ENCODE measurements around the gene WDR81. TPM values are rescaled to one million over a fixed set of nuclear protein-coding genes. Genes with fewer than 3 reads are reported as not detected.
A peak's percentile ranks its signal among the peaks of the same experiment; 100 is the strongest.
"Not testable (repeated sequence)": the region's sequence is repeated elsewhere in the genome, so short reads cannot be mapped to it uniquely, and the experiment has no call there.

WDR81 gene
- total and polyA plus RNA-seq, 2 experiments from 2014 or later = 3.5 to 14.5 TPM

GRCh38 chr17:1705004-1705403 lies 19.5 kb upstream of the WDR81 start (continued):
- TF ChIP-seq REST (IDR thresholded peaks at IDR 0.05; ENCODE audit: unreplicated experiment) (no peak), JUNB (IDR thresholded peaks at IDR 0.05; ENCODE audit: unreplicated experiment) (no peak)

DNA sequence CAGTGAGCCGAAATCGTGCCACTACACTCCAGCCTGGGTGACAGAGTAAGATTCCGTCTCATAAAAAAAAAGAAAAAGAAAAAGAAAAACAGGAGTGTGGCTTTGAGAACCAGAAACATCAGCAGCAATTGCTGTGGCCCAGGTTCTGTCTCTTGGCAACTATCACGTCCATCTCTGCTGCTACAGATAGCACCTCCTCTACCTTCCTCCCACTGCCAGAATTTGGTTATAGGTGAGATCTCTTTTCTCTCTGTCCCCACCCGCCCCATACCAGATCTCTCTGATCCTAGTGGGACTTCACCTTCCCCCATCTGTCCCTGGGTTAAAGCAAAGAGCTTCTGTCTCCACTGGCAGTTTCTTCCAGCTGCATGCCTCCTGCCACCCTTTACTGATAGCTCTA lies 17.4 kb upstream of the WDR81 start:
- Mint-ChIP-seq H3K36me3 (ENCODE audit: low read depth) (peaks cover 3% of the 10 kb centered on the region; the same call in 1 of the 3 replicates), H3K27ac (no peak overlapping the region), H3K27me3 (ENCODE audit: insufficient read depth, low read depth, poor library complexity) (peaks cover 17% of the 10 kb centered on the region), H3K9me3 (no peaks in the 10 kb centered on the region), H3K4me3 (no peak overlapping the region), H3K4me1 (peaks cover 20% of the 10 kb centered on the region)
- H3K27ac ChIP-seq (ENCODE audit: low read depth) = no peak overlapping the region
- TF ChIP-seq CREB1 (CRISPR knock-in tag; IDR thresholded peaks at IDR 0.05; ENCODE audit: low read depth) (no peak), JUNB (IDR thresholded peaks at IDR 0.05; ENCODE audit: unreplicated experiment) (no peak), EZH2phosphoT487 (IDR thresholded peaks at IDR 0.05; ENCODE audit: unreplicated experiment) (no peak)
- TF ChIP-seq, protein P1, sequence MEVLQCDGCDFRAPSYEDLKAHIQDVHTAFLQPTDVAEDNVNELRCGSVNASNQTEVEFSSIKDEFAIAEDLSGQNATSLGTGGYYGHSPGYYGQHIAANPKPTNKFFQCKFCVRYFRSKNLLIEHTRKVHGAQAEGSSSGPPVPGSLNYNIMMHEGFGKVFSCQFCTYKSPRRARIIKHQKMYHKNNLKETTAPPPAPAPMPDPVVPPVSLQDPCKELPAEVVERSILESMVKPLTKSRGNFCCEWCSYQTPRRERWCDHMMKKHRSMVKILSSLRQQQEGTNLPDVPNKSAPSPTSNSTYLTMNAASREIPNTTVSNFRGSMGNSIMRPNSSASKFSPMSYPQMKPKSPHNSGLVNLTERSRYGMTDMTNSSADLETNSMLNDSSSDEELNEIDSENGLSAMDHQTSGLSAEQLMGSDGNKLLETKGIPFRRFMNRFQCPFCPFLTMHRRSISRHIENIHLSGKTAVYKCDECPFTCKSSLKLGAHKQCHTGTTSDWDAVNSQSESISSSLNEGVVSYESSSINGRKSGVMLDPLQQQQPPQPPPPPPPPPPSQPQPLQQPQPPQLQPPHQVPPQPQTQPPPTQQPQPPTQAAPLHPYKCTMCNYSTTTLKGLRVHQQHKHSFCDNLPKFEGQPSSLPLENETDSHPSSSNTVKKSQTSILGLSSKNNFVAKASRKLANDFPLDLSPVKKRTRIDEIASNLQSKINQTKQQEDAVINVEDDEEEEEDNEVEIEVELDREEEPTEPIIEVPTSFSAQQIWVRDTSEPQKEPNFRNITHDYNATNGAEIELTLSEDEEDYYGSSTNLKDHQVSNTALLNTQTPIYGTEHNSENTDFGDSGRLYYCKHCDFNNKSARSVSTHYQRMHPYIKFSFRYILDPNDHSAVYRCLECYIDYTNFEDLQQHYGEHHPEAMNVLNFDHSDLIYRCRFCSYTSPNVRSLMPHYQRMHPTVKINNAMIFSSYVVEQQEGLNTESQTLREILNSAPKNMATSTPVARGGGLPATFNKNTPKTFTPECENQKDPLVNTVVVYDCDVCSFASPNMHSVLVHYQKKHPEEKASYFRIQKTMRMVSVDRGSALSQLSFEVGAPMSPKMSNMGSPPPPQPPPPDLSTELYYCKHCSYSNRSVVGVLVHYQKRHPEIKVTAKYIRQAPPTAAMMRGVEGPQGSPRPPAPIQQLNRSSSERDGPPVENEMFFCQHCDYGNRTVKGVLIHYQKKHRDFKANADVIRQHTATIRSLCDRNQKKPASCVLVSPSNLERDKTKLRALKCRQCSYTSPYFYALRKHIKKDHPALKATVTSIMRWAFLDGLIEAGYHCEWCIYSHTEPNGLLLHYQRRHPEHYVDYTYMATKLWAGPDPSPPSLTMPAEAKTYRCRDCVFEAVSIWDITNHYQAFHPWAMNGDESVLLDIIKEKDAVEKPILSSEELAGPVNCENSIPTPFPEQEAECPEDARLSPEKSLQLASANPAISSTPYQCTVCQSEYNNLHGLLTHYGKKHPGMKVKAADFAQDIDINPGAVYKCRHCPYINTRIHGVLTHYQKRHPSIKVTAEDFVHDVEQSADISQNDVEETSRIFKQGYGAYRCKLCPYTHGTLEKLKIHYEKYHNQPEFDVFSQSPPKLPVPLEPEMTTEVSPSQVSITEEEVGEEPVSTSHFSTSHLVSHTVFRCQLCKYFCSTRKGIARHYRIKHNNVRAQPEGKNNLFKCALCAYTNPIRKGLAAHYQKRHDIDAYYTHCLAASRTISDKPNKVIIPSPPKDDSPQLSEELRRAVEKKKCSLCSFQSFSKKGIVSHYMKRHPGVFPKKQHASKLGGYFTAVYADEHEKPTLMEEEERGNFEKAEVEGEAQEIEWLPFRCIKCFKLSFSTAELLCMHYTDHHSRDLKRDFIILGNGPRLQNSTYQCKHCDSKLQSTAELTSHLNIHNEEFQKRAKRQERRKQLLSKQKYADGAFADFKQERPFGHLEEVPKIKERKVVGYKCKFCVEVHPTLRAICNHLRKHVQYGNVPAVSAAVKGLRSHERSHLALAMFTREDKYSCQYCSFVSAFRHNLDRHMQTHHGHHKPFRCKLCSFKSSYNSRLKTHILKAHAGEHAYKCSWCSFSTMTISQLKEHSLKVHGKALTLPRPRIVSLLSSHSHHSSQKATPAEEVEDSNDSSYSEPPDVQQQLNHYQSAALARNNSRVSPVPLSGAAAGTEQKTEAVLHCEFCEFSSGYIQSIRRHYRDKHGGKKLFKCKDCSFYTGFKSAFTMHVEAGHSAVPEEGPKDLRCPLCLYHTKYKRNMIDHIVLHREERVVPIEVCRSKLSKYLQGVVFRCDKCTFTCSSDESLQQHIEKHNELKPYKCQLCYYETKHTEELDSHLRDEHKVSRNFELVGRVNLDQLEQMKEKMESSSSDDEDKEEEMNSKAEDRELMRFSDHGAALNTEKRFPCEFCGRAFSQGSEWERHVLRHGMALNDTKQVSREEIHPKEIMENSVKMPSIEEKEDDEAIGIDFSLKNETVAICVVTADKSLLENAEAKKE (CRISPR knock-in tag; IDR thresholded peaks at IDR 0.05) = no peak
- peaks cover 7% of the 10 kb centered on the region; the same call in 1 of the 2 replicates for H3K27me3 ChIP-seq (ENCODE audit: insufficient read depth)
- H3F3A ChIP-seq (replicated peaks; ENCODE audit: low read depth) = no peaks in the 10 kb centered on the region; the same call in 1 of the 2 replicates
- H3K36me3 ChIP-seq (ENCODE audit: insufficient read depth) = no peaks in the 10 kb centered on the region
- H4K20me1 ChIP-seq (replicated peaks; ENCODE audit: insufficient read depth) = no peaks in the 10 kb centered on the region
- no peak overlapping the region for H2AFZ ChIP-seq
- no peak for ATAC-seq
- H3K4me1 ChIP-seq (ENCODE audit: insufficient read depth) = no peaks in the 10 kb centered on the region; the same call in 1 of the 2 replicates
- no peaks in the 10 kb centered on the region for H3K79me2 ChIP-seq (replicated peaks; ENCODE audit: insufficient read depth)
- H3K4me2 ChIP-seq = no peak overlapping the region
- no peak overlapping the region for H3K4me3 ChIP-seq
- no peaks in the 10 kb centered on the region for H3K9me2 ChIP-seq (ENCODE audit: insufficient read depth)
- no peak for DNase-seq (ENCODE audit: low spot score)

GRCh38 chr17:1708791-1709346 lies 15.6 kb upstream of the WDR81 start:
- H3K27ac ChIP-seq (ENCODE audit: low read depth); H3K4me2 ChIP-seq; H4K20me1 ChIP-seq (replicated peaks; ENCODE audit: insufficient read depth); DNase-seq (ENCODE audit: low spot score); H3F3A ChIP-seq (replicated peaks; ENCODE audit: low read depth); H3K9me2 ChIP-seq (ENCODE audit: insufficient read depth); H3K9me3 Mint-ChIP-seq; ATAC-seq; H3K36me3 ChIP-seq (ENCODE audit: insufficient read depth); H3K4me1 ChIP-seq (ENCODE audit: insufficient read depth); H3K27ac Mint-ChIP-seq; H2AFZ ChIP-seq; H3K79me2 ChIP-seq (replicated peaks; ENCODE audit: insufficient read depth); H3K27me3 ChIP-seq (ENCODE audit: insufficient read depth): not testable (repeated sequence)
- H3K4me3 ChIP-seq = peak overlapping the region; percentile 82; the same call in 1 of the 2 replicates
- H3K4me1 Mint-ChIP-seq = peaks cover 29% of the 10 kb centered on the region
- H3K36me3 Mint-ChIP-seq (ENCODE audit: low read depth) = peaks cover 14% of the 10 kb centered on the region; the same call in 2 of the 3 replicates
- peak overlapping the region; percentile 66 for H3K4me3 Mint-ChIP-seq
- H3K27me3 Mint-ChIP-seq (ENCODE audit: insufficient read depth, low read depth, poor library complexity) = peaks cover 21% of the 10 kb centered on the region
